Stimulated activated CD4-positive, alpha-beta T cell treated with anti-CD3 and anti-CD28 coated beads, Interleukin-12 subunit alpha, Interleukin-12 subunit beta, amount 100 ng/mL, for 24 hours (primary cell): Measurements from ENCODE around the gene TMEM119.
"Not testable (repeated sequence)": the region's sequence is repeated elsewhere in the genome, so short reads cannot be mapped to it uniquely, and the experiment has no call there.

Experiments
- DNase-seq, 2 experiments: peaks; one replicate each; pipeline ENCODE4 v3.0.0-alpha.2; 2020; ENCODE audit warnings: low read depth in 2 of 2

The TMEM119 gene

DNA sequence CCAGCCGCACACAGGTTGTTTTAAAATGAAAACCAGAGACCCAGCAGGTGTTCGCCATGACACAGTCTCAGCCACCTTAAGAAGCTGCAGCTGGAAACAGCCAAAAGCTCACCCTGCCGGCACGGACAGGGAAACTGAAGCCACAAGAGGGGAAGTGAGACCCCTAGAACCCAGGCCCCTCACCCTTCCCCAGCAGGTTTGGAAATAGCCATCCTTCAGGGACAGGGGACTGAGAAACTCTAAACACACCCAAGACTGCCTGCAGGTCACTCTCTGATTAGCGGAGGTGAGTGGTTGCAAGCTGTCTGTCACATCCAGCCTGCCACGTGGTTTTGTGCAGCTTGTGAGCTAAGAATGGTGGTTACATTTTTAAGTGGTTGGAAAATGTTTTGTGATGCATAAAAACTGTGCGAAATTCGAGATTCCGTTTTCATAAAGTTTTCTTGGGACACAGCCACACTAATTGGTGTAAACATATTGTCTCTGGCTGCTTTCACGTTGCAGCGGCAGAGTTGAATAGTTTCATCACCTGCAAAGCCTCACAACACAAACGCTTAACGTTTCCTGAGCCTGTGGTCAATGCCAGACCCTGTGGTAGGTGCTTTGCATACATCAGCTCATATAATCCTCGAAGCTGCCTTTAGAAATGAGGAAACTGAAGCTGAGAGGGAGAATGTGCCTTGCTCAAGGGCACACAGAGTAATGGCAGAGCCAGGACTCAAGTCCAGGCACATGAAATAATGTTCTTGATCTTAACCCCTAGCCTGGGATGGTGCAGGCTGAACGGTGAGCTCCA, 37.5 kb upstream of the TMEM119 start:
- DNase-seq = no peak

DNA sequence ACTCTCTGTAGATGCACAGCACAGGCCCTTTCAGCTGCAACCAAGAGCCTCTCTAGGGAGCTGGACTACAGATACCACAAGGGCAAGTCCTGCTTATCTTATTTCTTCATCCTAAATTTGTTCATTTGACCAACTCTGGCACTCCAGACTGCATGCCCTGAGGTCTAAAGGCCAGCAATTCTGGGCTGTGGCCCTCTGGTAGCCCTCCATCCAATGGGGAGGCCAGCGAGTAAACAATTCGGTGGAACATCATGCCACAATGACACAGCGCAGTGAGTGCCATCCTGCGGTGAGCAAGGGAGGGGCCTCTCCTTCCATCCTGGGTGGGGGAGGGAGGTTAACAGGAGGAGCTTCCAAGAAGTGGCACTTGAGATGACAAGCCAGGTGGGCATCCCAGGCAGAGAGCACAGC, 36.5 kb upstream of the TMEM119 start:
- no peak for DNase-seq

- DNase-seq = peak in 1 of 2 experiments; percentile 72
Measured at GRCh38 chr12:108633534-108634248, 35.8 kb upstream of the TMEM119 start, which contains the start of gene SELPLG. TSS of gene SELPLG (minus strand) at chr12:108633894. CDS start at chr12:108624307, 9,587 bp downstream.

DNA sequence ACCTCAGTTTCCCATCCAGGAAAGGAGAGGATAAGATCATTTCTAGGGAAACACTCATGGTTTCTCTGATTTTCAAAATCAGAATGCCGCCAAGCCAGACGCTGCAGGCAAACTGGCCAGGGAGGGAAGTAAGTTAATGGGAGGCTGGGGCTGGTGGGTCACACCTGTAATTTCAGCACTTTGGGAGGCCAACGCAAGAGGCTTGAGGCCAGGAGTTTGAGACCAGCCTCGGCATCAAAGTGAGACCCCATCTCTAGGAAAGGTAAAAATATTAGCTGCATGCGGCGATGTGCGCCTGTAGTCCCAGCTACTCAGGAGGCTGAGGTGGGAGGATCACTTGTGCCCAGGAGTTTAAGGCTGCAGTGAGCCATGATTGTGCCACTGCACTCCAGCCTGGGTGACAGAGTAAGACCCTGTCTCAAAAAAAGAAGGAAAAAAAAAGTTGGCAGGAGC, 35.2 kb upstream of the TMEM119 start:
- no peak for DNase-seq

DNA sequence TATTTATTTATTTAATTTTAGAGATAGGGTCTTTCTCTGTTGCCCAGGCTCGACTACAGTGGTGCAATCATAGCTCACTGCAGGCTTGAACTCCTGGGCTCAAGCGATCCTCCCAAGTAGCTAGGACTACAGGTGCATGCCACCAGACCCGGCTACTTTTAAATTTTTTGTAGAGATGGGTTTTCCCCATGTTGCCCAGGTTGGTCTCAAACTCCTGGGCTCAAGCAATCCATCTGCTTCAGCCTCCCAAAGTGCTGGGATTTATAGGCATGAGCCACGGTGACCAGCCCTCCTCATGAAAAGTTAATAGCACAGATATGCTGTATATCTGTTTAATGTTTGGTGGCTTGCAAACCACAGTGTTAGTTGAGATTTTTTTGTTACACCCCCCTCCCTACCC, 33.4 kb upstream of the TMEM119 start:
- not testable (repeated sequence) for DNase-seq

- no peak for DNase-seq
Measured at GRCh38 chr12:108630481-108631207, 32.8 kb upstream of the TMEM119 start.

GRCh38 chr12:108629824-108630476, 32.1 kb upstream of the TMEM119 start:
- DNase-seq = no peak

DNA sequence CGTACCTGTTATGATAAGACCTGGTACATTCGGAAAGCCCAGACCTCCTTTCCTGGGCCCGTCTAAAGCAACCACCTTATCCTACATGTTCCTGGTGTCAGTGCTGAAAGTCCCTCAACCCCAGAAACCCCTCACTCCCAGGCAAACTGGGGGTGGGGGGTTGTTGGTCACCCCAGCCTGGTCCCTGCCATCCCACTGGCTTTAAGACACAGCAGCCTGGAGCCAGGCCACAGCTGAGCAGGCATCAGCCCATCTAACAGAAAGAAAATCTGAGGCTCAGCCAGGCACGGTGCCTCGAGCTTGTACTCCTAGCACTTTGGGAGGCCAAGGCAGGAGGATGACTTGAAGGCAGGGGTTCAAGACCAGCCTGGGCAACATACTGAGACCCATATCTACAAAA, 31.3 kb upstream of the TMEM119 start:
- no peak for DNase-seq

- no peak for DNase-seq
Measured at GRCh38 chr12:108627134-108627920, 29.4 kb upstream of the TMEM119 start.

- DNase-seq = no peak
Measured at GRCh38 chr12:108625228-108625627, 27.3 kb upstream of the TMEM119 start.

DNA sequence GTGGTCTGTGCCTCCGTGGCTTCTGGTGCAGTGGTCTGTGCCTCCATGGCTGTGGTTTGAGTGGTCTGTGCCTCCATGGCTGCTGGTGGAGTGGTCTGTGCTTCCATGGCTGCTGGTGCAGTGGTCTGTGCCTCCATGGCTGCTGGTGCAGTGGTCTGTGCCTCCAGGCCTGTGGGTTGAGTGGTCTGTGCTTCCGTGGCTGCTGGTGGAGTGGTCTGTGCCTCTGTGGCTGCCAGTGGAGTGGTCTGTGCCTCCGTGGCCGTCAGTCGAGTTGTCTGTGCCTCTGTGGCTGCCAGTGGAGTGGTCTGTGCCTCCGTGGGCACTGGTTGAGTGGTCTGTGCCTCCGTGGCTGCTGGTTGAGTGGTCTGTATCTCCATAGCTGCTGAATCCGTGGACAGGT, 25.7 kb upstream of the TMEM119 start:
- DNase-seq = no peak

DNA sequence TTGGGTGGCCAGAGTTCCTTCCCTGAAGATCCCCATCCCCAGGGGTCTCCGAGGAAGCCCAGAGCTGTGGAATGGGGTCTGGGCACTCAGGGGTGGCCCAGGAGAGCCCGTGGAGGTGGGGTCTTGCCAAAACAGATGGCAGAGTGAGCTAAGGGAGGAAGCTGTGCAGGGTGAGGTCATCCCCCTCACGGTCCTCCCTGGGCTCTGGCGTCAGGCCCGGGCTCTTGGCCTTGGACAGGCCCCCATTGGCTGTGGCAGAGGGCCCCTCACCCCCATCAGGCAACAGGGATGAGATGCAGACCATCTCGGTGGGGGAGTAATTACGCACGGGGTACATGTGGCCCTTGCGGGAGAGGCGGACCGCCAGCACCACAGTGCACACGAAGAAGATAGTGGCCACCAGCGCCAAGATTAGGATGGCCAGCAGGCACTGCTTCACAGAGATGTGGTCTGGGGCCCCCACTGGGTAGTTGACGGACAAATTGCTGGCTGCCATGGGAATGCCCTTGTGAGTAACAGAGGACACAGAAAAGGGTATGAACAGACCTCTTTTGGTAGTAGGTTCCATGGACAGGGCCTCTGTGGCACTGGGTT, 25.1 kb upstream of the TMEM119 start:
- DNase-seq = no peak

- no peak for DNase-seq
Measured at GRCh38 chr12:108622421-108622820, 24.5 kb upstream of the TMEM119 start.

DNA sequence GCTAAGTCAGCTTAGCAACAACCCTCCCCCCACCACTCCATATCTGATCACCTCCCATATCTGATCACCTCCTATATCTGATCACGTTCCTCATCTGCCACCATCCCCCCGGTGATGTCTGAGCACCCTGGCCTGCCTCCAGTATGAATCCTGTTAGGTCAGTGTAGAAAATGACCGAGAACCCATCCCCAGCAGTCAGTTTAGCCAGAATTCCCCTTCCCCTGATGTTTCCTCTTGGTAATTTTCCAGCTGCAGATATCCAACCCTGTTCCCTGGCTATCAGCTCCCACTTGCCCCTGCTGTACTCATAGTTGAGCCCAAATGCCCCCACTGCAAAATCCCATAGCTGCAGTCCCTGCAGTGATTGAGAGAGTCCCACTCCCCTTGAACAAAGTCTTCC, 23.3 kb upstream of the TMEM119 start:
- DNase-seq = no peak

DNA sequence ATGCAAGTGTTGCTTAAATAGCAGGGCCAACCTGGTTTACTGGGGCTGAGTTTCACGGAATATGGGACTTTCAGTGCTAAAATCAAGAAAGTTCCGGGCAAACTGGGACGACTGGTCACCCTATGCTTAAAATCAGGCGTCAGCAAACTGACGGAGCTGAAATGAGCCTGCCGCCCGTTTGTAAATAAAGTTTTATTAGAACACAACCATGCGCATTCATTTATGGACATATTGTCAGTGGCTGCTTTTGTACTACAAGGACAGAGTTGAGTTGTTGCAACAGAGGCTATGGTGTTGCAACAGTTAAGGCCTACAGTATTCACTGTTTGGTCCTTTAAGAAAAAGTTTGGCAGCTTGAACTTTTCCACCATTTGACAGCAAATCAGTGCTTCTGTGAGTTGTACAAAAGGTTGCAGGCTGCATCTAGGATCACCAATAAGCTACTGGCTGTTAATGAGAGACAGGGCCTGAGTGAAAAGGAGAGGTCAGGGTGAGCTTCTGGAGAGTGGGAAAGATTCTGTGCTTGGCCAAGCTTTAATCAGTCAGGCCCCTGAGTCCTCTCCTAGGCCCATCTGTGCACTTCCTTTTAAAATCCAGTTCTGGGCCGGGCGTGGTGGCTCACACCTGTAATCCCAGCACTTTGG, 22.5 kb upstream of the TMEM119 start:
- DNase-seq = no peak

DNA sequence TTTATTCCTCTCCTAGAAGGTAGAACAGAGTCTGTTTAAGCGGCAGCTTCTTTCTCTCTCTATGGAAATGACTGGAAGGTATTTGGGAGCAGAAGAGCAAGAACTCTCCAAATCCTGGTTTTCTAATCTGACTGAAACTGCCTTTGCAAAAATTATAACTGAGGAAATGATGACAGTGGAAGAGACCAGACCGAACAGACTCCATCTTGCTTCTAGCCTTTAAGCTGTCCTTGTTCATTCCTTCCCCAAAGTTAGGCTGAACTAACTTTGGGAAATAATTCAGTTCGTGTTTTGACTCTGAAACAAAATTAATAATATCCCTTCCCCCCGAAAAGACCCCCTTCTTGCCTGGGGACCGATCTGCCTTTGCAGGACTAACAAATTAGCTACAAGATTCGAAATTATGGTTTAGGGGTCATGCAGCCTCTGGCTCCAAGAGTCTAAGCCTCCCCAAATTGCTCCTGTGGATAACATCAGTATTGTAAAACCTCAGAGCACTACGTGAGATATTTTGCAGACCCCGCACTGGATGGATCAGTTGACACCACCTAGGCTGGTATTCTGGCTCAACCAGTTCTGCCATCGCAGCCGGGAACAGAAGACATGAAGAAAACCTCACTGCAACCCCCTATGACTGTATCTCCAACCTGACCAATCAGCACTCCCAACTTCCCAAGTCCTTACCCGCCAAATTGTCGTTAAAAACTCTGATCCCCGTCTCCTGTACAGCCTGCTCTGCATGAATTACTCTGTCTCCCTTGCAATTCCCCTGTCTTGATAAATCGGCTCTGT, 21.7 kb upstream of the TMEM119 start:
- no peak for DNase-seq

DNA sequence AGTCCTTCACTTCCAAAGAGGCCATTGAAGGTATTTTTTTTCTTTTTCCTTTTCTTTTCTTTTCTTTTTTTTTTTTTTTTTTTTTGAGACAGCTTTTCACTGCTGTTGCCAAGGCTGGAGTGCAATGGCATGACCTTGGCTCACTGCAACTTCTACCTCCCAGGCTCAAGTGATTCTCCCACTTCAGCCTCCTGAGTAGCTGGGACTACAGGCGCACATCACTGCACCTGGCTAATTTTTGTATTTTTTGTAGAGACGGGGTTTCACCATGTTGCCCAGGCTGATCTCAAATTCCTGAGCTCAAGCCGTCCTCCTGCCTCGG, 21.0 kb upstream of the TMEM119 start:
- DNase-seq = not testable (repeated sequence)

DNA sequence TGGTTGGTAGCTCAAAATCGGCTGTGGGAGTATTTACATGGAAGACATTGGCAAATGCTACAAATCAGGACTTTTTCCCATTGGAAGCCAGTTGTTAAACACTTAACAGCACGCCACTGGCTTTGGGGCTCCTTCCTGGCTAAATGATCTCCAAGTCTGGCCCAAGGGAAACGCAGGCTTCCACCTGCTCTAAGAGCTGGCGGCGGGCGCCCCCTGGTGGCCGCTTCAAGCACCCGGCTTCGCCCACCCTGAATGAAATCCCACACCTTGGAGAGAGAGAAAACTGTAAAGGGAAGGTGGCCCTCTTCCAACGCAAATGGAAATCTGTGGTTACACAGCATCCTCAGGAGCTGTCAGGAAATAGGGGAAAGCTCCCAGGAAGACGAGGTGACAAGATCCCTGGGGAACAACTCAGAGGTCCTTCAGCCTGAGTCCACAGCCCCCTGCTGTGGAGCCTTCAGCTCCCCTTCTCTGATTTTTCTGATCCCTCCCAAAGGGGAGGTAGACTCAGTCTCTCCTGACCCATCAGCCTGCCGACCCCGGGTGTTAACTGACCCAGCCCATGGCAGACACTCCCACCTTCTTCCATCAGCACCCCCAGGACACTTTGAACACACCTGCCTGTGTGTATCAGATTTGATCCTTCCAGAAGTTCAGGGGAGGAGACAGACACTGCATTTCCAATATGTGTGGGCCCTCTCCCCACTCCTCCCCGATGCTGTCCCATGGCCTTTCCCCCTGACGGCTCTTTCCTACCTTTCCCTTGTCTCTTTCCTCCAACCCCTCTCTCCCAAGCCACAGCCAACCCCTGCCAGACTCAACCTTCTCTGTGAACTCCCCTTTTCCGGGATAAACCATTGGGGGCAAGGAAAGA, 20.4 kb upstream of the TMEM119 start:
- DNase-seq = peak in 1 of 2 experiments; percentile 77
